ENCODE results near the gene SEC31B.

The SEC31B gene

GRCh38 chr10:100438674-100439315 is 80.9 kb downstream of the SEC31B start:
- DNase-seq (ENCODE audit: low read depth in 2 of 2) = no peak

Data from activated CD4-positive, alpha-beta T cell treated with anti-CD3 and anti-CD28 coated beads for 24 hours (primary cell).